Measurements from ENCODE around the gene CEACAM6. TPM values are rescaled to one million over a fixed set of nuclear protein-coding genes. Genes with fewer than 3 reads are reported as not detected.

The CEACAM6 gene
- total and polyA plus RNA-seq, 9 of the 15 experiments (the other 6 are each of a cell fraction or from before 2014, with no cell fraction given), result 0.24 TPM; not detected in 8

- 0% methylated on average over 4 of the region's 5 CpGs for WGBS (ENCODE audit: insufficient coverage, low coverage, missing lambda C conversion rate)
- BruUV-seq (replicated peaks), result no TSS peak
- intact Hi-C loops (cut with micrococcal nuclease), result no loop called here
- ChIA-PET POLR2A (interaction anchor here (0.6 kb wide), 1 partner anchor 393 kb away, joined by 3 read pairs; no protein-coding TSS in a partner anchor), CTCF (ENCODE audit: low intra/inter-chr PET ratio) (no interaction called here)
- H3K9me1 ChIP-seq (ENCODE audit: control insufficient read depth, insufficient read depth, low read length), result no peaks in the 10 kb centered on the region
- in situ Hi-C loops (cut with MboI), result no loop called here
- ATAC-seq (no peak), FAIRE-seq (no peak), DNase-seq (ENCODE audit: extremely low read depth in 1 of 4, low spot score in 3 of 4) (no peak)
- no peak overlapping the region for H3K9ac ChIP-seq (ENCODE audit: insufficient read depth in 1 of 2, low read depth in 2 of 2, low read length in 2 of 2)
- no peaks in the 10 kb centered on the region for H3K79me2 ChIP-seq (ENCODE audit: control insufficient read depth, insufficient read depth, low read length)
- no peaks in the 10 kb centered on the region for H3K9me3 ChIP-seq (replicated peaks; ENCODE audit: control insufficient read depth, insufficient read depth, low read depth, low read length)
- H3K4me2 ChIP-seq (ENCODE audit: insufficient read depth, low read length), result no peak overlapping the region
- no peak overlapping the region for H2AFZ ChIP-seq (ENCODE audit: low read depth, low read length)
- peaks cover 3 to 16% of the 10 kb centered on the region in 2 experiments; a peak in 3 of 5 replicates for H3K27me3 ChIP-seq (ENCODE audit: control insufficient read depth in 2 of 2, insufficient read depth in 2 of 2, low read length in 2 of 2)
- no peaks in the 10 kb centered on the region for H3K36me3 ChIP-seq (ENCODE audit: control insufficient read depth, insufficient read depth, low read length)
- no peak for TF ChIP-seq SOX6 (IDR thresholded peaks at IDR 0.05)
- TF ChIP-seq L3MBTL2 (IDR thresholded peaks at IDR 0.05), result no peak
- TF ChIP-seq ZNF79 (CRISPR knock-in tag; IDR thresholded peaks at IDR 0.05; ENCODE audit: low read depth), result no peak
- TF ChIP-seq SIN3B (IDR thresholded peaks at IDR 0.05; ENCODE audit: low read depth), result no peak
- TF ChIP-seq CSDE1 (IDR thresholded peaks at IDR 0.05), result no peak
- no peak for TF ChIP-seq ZBED1 (IDR thresholded peaks at IDR 0.05)
- TF ChIP-seq FOXM1 (IDR thresholded peaks at IDR 0.05; ENCODE audit: low read depth), result no peak
- TF ChIP-seq FOXM1 (CRISPR knock-in tag; IDR thresholded peaks at IDR 0.05; ENCODE audit: low read depth), result no peak
- TF ChIP-seq SAP30 (IDR thresholded peaks at IDR 0.05; ENCODE audit: borderline replicate concordance, insufficient read depth, low read depth, low read length, poor library complexity, severe bottlenecking), result no peak
- TF ChIP-seq GABPA (tag; conservative IDR thresholded peaks at IDR 0.05; ENCODE audit: low read depth), result no peak
- TF ChIP-seq FOS (IDR thresholded peaks at IDR 0.05; ENCODE audit: extremely low read depth, insufficient read length), result no peak
- no peak for TF ChIP-seq ATF7 (IDR thresholded peaks at IDR 0.05)
- TF ChIP-seq SP2 (IDR thresholded peaks at IDR 0.05; ENCODE audit: extremely low read depth, low read depth, low read length, poor library complexity, severe bottlenecking), result no peak
- no peak for TF ChIP-seq BRF2 (IDR thresholded peaks at IDR 0.05; ENCODE audit: borderline replicate concordance, insufficient read depth, insufficient read length)
- no peak for TF ChIP-seq ZNF316 (IDR thresholded peaks at IDR 0.05)
- no peak for TF ChIP-seq BCLAF1 (IDR thresholded peaks at IDR 0.05; ENCODE audit: borderline replicate concordance in 1 of 2, control insufficient read depth in 1 of 2, low read depth in 2 of 2, low read length in 1 of 2)
- no peak for TF ChIP-seq NKRF (IDR thresholded peaks at IDR 0.05; ENCODE audit: borderline replicate concordance)
- H4K20me1 ChIP-seq (replicated peaks; ENCODE audit: control insufficient read depth, insufficient read depth, low read length), result no peaks in the 10 kb centered on the region
- no peaks in the 10 kb centered on the region for H3K4me1 ChIP-seq (replicated peaks in 1 of 2; ENCODE audit: control insufficient read depth in 2 of 2, insufficient read depth in 2 of 2, low read length in 2 of 2)
- H3K27ac ChIP-seq (ENCODE audit: extremely low read depth, low read depth, low read length), result no peak overlapping the region
- H3K4me3 ChIP-seq, result no peak overlapping the region
Measured at GRCh38 chr19:41714598-41714997, 40.7 kb upstream of the CEACAM6 start.
